Measurements from ENCODE around the gene MICAL2.

- TF ChIP-seq POLR2A (IDR thresholded peaks at IDR 0.05; ENCODE audit: low read depth, low read length) (no peak), KDM1A (IDR thresholded peaks at IDR 0.05; ENCODE audit: borderline replicate concordance) (no peak), ZBTB33 (IDR thresholded peaks at IDR 0.05) (no peak), PAX5 (IDR thresholded peaks at IDR 0.05; ENCODE audit: borderline replicate concordance, low read depth, low read length) (no peak), NR2F1 (conservative IDR thresholded peaks at IDR 0.05) (no peak), TARDBP (IDR thresholded peaks at IDR 0.05; ENCODE audit: borderline replicate concordance) (no peak), HDAC6 (IDR thresholded peaks at IDR 0.05; ENCODE audit: unreplicated experiment) (no peak)
These were observed 94.1 kb downstream of the MICAL2 start for GRCh38 chr11:12204506-12204905.
